RWPE2 (cell line): ENCODE data around the gene AKAP12.

Source experiments
- ATAC-seq: fragments of 200-7000 bp; cut with Tn5 transposase; 3 replicates; pipeline ENCODE4 v1.9.1; 2021; ENCODE audit warnings: low read depth
- DNase-seq: peaks from one replicate; pipeline ENCODE4 v3.0.0-alpha.2; 2020; ENCODE audit warnings: low spot score
- H3K27ac ChIP-seq: fragments of 450-650 bp; 2 replicates; pipeline ENCODE4 v1.5.1; 2017; ENCODE audit warnings: mild to moderate bottlenecking; ENCODE audit not compliant: poor library complexity, severe bottlenecking
- H3K27me3 ChIP-seq: fragments of 250-450 bp; sonication (Bioruptor Pico); 2 replicates; pipeline ENCODE4 v1.5.1; 2021; ENCODE audit warnings: mild to moderate bottlenecking, moderate library complexity; ENCODE audit not compliant: insufficient read depth, poor library complexity, severe bottlenecking
- H3K36me3 ChIP-seq: fragments of 250-450 bp; sonication (Bioruptor Pico); 2 replicates; pipeline ENCODE4 v1.5.1; 2020; ENCODE audit warnings: low read depth, mild to moderate bottlenecking, moderate library complexity
- H3K4me1 ChIP-seq: fragments of 250-450 bp; sonication (Bioruptor Pico); 2 replicates; pipeline ENCODE4 v1.5.1; 2021; ENCODE audit warnings: mild to moderate bottlenecking, moderate library complexity; ENCODE audit not compliant: insufficient read depth, poor library complexity, severe bottlenecking
- H3K4me3 ChIP-seq: fragments of 250-450 bp; sonication (Bioruptor Pico); 2 replicates; pipeline ENCODE4 v1.5.1; 2021; ENCODE audit warnings: mild to moderate bottlenecking, moderate library complexity; ENCODE audit not compliant: severe bottlenecking
- H3K9me3 ChIP-seq: fragments of 250-450 bp; sonication (Bioruptor Pico); 2 replicates; pipeline ENCODE4 v1.5.1; 2021; ENCODE audit warnings: mild to moderate bottlenecking, moderate library complexity; ENCODE audit not compliant: severe bottlenecking
- CTCF ChIP-seq: fragments of 450-650 bp; IDR thresholded peaks from one replicate; pipeline ENCODE4 v1.5.1; 2017; ENCODE audit warnings: mild to moderate bottlenecking, moderate library complexity; ENCODE audit not compliant: poor library complexity, severe bottlenecking

The AKAP12 gene

GRCh38 chr6:151241853-151242252 is 2.1 kb downstream of the AKAP12 start:
- ATAC-seq: no peak
- H3K9me3 ChIP-seq: no peaks in the 10 kb centered on the region
- H3K4me1 ChIP-seq: no peaks in the 10 kb centered on the region
- H3K27me3 ChIP-seq: no peaks in the 10 kb centered on the region
- no peak overlapping the region for H3K27ac ChIP-seq
- DNase-seq: no peak
- no peaks in the 10 kb centered on the region for H3K36me3 ChIP-seq
- no peak for TF ChIP-seq CTCF
- H3K4me3 ChIP-seq: no peak overlapping the region

DNA sequence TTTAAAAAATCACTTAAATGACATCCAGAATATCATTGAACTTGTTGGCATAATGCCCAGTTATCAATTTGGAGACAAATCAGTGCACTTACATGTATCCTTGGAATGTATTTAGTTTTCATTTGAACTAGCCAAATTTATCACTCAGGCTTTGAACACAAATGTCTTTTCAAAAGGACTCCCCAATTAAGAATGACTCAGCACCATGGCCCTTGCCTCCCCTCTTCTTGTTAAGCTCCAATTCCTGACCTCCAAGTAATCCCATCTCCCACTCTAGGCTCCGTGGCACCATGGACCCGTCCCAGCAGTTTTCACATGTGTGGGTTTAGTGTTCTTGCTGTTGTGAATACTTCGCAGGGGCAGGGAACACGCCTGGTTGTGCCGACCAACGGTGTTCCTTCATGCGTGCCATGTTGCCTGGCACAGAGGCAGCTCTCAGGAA is 2.7 kb downstream of the AKAP12 start:
- no peaks in the 10 kb centered on the region for H3K36me3 ChIP-seq
- TF ChIP-seq CTCF: no peak
- H3K27ac ChIP-seq: no peak overlapping the region
- H3K9me3 ChIP-seq: no peaks in the 10 kb centered on the region
- no peak for DNase-seq
- H3K27me3 ChIP-seq: no peaks in the 10 kb centered on the region
- no peak overlapping the region for H3K4me3 ChIP-seq
- no peaks in the 10 kb centered on the region for H3K4me1 ChIP-seq
- no peak for ATAC-seq

- TF ChIP-seq CTCF: no peak
- ATAC-seq: no peak
These were observed 3.7 kb downstream of the AKAP12 start for GRCh38 chr6:151243481-151243880.

DNA sequence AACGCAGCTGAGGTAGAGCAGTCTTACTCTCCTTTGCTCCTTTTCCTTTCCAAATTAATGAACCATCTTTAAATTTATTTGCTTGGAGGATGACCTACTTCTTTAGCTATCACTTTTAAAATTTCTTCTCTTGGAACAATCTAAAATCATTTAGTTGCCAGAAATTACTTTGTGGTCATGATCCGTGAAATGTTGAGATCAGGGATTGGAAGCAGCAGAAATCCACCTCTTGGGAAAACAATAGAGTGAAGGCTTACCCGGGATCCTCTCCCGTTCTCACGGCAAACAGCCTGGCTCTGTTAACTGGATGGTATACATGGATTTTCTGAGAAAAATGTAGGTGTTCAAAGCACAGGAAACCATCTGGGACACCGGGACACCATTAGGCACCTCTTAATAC is 7.7 kb downstream of the AKAP12 start:
- no peak for TF ChIP-seq CTCF
- no peaks in the 10 kb centered on the region for H3K4me1 ChIP-seq
- DNase-seq (no peak), ATAC-seq (no peak)
- no peaks in the 10 kb centered on the region for H3K27me3 ChIP-seq
- no peak overlapping the region for H3K4me3 ChIP-seq
- H3K36me3 ChIP-seq: no peaks in the 10 kb centered on the region
- H3K27ac ChIP-seq: no peak overlapping the region
- H3K9me3 ChIP-seq: no peaks in the 10 kb centered on the region

More at GRCh38 chr6:151243481-151243880, 3.7 kb downstream of the AKAP12 start:
- no peaks in the 10 kb centered on the region for H3K36me3 ChIP-seq
- H3K4me3 ChIP-seq: no peak overlapping the region
- H3K4me1 ChIP-seq: no peaks in the 10 kb centered on the region
- H3K9me3 ChIP-seq: no peaks in the 10 kb centered on the region
- H3K27me3 ChIP-seq: no peaks in the 10 kb centered on the region
- no peak for DNase-seq
- H3K27ac ChIP-seq: no peak overlapping the region

GRCh38 chr6:151248295-151248694 is 8.5 kb downstream of the AKAP12 start:
- Histone ChIP-seq H3K9me3 (no peaks in the 10 kb centered on the region), H3K27me3 (no peaks in the 10 kb centered on the region), H3K4me1 (no peaks in the 10 kb centered on the region), H3K36me3 (no peaks in the 10 kb centered on the region), H3K4me3 (no peak overlapping the region), H3K27ac (no peak overlapping the region)
- ATAC-seq (no peak), DNase-seq (no peak)
- TF ChIP-seq CTCF: no peak
